MCF 10A (cell line): ENCODE results near the gene FRS3. TPM values are rescaled to one million over a fixed set of nuclear protein-coding genes. Genes with fewer than 3 reads are reported as not detected.

Source experiments
- BruUV-seq: library from RNA; stranded (reverse); fragments of 400-500 nt; replicated peaks from 2 replicates; lab custom pipeline; 2021; lab: Mats Ljungman, UMichigan
- CTCF ChIA-PET: fragments of 300-600 bp; sonication (Branson Sonifier 250); formaldehyde crosslinking; extraction: SDS; loops from one replicate; lab custom pipeline; 2021; ENCODE audit warnings: antibody characterized with exemption, inconsistent platforms; lab: Yijun Ruan, JAX
- POLR2A ChIA-PET: fragments of 300-600, 350-650 bp; sonication (Branson Sonifier 250); formaldehyde crosslinking; extraction: SDS; loops from one replicate; lab custom pipeline; 2020; ENCODE audit warnings: antibody characterized with exemption, inconsistent platforms; lab: Yijun Ruan, JAX
- DNase-seq: peaks from one replicate; pipeline ENCODE4 v3.0.0-alpha.2; 2018; ENCODE audit not compliant: unreplicated experiment
- H3K27ac Mint-ChIP-seq: one replicate; pipeline ENCODE4 v1.8.0; 2022; ENCODE audit warnings: mild to moderate bottlenecking, low read depth, mixed read lengths; ENCODE audit not compliant: unreplicated experiment
- H3K27me3 Mint-ChIP-seq: one replicate; pipeline ENCODE4 v1.8.0; 2022; ENCODE audit warnings: mixed read lengths; ENCODE audit not compliant: insufficient read depth, unreplicated experiment
- H3K36me3 Mint-ChIP-seq: one replicate; pipeline ENCODE4 v1.8.0; 2022; ENCODE audit warnings: mild to moderate bottlenecking, moderate library complexity, mixed read lengths; ENCODE audit not compliant: insufficient read depth, unreplicated experiment
- H3K4me1 Mint-ChIP-seq: one replicate; pipeline ENCODE4 v1.8.0; 2022; ENCODE audit warnings: mixed read lengths; ENCODE audit not compliant: insufficient read depth, unreplicated experiment
- H3K4me3 Mint-ChIP-seq: one replicate; pipeline ENCODE4 v1.8.0; 2022; ENCODE audit warnings: mild to moderate bottlenecking, moderate library complexity, mixed read lengths; ENCODE audit not compliant: unreplicated experiment
- H3K9me3 Mint-ChIP-seq: one replicate; pipeline ENCODE4 v1.8.0; 2022; ENCODE audit warnings: mixed read lengths; ENCODE audit not compliant: unreplicated experiment
- intact Hi-C: fragments of 100-400 bp; cut with micrococcal nuclease; formaldehyde crosslinking; loops from 2 replicates; pipeline ENCODE4 v1.14.1; 2022
- total RNA-seq: library from RNA; stranded (reverse); gene quantifications from 2 replicates; pipeline ENCODE4 v1.2.3, GENCODE V29; 2022
- TF ChIP-seq, protein P1 (sequence below): fragments of 200-600 bp; IDR thresholded peaks from one replicate; pipeline ENCODE4 v1.8.0; 2022; ENCODE audit warnings: antibody characterized with exemption, mild to moderate bottlenecking; ENCODE audit not compliant: unreplicated experiment

Gene FRS3
- total RNA-seq, 1 experiment from 2014 or later: 3.9 TPM

DNA sequence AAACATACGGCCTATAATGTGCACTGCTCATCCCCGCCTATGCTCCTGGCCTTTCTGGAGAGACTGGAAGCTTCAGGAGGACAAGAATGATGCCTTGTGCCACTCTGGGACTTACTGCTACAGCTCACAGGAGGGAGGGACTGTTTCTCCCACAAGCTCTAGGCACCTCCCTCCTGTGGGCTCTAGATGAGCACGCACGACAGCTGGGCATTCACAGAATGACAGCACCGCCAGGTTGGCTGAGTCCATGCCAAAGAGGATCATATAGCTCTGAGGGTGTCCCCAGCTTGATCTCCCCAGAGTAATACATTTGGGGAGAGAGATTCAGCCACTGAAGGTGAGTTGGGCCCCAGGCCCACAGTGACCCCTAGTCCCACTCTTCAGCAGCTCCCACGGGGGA is 22.4 kb downstream of the FRS3 start:
- Mint-ChIP-seq H3K27ac (no peak overlapping the region), H3K36me3 (no peaks in the 10 kb centered on the region), H3K4me3 (no peak overlapping the region), H3K4me1 (no peaks in the 10 kb centered on the region), H3K27me3 (peaks cover 52% of the 10 kb centered on the region), H3K9me3 (no peaks in the 10 kb centered on the region)
- no peak for DNase-seq
- TF ChIP-seq, protein P1, sequence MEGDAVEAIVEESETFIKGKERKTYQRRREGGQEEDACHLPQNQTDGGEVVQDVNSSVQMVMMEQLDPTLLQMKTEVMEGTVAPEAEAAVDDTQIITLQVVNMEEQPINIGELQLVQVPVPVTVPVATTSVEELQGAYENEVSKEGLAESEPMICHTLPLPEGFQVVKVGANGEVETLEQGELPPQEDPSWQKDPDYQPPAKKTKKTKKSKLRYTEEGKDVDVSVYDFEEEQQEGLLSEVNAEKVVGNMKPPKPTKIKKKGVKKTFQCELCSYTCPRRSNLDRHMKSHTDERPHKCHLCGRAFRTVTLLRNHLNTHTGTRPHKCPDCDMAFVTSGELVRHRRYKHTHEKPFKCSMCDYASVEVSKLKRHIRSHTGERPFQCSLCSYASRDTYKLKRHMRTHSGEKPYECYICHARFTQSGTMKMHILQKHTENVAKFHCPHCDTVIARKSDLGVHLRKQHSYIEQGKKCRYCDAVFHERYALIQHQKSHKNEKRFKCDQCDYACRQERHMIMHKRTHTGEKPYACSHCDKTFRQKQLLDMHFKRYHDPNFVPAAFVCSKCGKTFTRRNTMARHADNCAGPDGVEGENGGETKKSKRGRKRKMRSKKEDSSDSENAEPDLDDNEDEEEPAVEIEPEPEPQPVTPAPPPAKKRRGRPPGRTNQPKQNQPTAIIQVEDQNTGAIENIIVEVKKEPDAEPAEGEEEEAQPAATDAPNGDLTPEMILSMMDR: no peak
- intact Hi-C loops: no loop called here
- ChIA-PET CTCF (no interaction called here), POLR2A (no interaction called here)
- BruUV-seq: no TSS peak

DNA sequence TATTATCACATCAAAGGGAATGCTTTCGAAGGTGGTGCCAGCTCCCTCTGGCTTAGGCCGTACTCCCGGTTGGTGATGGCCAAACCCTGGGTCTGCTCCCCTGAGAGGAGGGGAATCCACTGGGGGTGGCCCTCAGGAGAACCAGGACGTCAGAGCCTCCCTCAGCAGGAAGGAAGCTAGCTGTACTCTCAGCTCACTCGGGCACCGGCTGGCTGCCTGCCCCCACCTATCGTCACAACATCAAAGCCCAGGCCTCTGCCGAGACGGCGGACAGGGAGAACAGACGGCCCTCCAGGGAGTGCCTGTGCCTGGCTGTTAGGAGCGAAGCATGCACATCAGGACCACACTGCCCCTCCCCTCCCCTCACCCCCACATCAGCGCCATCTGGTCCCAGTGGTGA is 23.3 kb downstream of the FRS3 start:
- H3K27me3 Mint-ChIP-seq: peaks cover 46% of the 10 kb centered on the region
- ChIA-PET POLR2A (no interaction called here), CTCF (interaction anchor here (0.6 kb wide), 1 partner anchor 839 kb away, joined by 3 read pairs; no protein-coding TSS in a partner anchor)
- intact Hi-C loops: no loop called here
- no peak for DNase-seq
- TF ChIP-seq, protein P1: no peak
- no peaks in the 10 kb centered on the region for H3K9me3 Mint-ChIP-seq
- no peak overlapping the region for H3K27ac Mint-ChIP-seq
- no peak overlapping the region for H3K4me3 Mint-ChIP-seq
- H3K4me1 Mint-ChIP-seq: no peaks in the 10 kb centered on the region
- H3K36me3 Mint-ChIP-seq: no peaks in the 10 kb centered on the region
- BruUV-seq: no TSS peak

DNA sequence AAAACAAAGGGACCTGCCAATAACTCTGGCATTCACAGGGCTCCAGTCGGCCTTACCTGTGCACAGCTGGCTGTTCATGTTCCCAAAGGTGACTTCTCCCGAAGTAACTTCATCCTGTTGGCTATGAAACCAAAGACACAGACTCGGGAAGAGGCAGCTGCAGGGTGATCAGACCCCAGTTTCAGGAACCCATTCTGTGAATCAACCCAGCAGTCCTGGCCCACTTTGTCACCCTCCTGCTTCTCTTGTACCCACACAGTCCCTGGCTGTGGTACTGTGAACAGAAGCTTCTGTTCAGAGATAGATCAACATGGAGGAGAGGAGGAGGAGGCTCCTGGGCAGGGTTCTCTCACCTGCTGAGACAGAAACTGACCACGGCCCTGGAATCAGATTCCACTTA is 23.8 kb downstream of the FRS3 start:
- TF ChIP-seq, protein P1: no peak
- ChIA-PET POLR2A (interaction anchor here (0.8 kb wide), 1 partner anchor 41 kb away, joined by 3 read pairs; no protein-coding TSS in a partner anchor), CTCF (interaction anchor here (0.6 kb wide), 1 partner anchor 839 kb away, joined by 3 read pairs; no protein-coding TSS in a partner anchor)
- Mint-ChIP-seq H3K9me3 (no peaks in the 10 kb centered on the region), H3K27ac (no peak overlapping the region), H3K36me3 (no peaks in the 10 kb centered on the region), H3K4me3 (no peak overlapping the region), H3K4me1 (no peaks in the 10 kb centered on the region), H3K27me3 (peaks cover 41% of the 10 kb centered on the region)
- no peak for DNase-seq
- intact Hi-C loops: no loop called here
- no TSS peak for BruUV-seq

DNA sequence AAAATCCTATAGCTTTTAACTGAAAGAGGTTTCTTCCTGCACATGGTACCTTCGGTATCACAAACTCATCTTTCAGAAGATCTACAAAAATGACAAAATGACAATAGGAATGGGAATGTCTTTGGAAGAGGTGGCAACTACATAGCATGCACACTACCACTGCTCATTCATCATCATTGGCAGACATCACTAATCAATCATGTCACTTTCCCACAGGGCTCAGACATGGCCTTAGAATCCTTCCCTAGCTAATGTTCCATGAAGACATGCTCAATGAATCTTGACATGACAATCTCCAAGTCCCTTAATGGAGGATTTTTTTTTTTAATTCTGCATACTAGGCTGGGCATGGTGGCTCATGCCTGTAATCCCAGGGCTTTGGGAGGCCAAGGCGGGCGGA is 29.3 kb downstream of the FRS3 start:
- Mint-ChIP-seq H3K27me3 (peaks cover 39% of the 10 kb centered on the region), H3K36me3 (no peaks in the 10 kb centered on the region), H3K9me3 (no peaks in the 10 kb centered on the region), H3K4me1 (peaks cover 10% of the 10 kb centered on the region), H3K27ac (no peak overlapping the region), H3K4me3 (no peak overlapping the region)
- ChIA-PET CTCF (interaction anchor here (0.6 to 1.7 kb wide), 6 partner anchors 15 to 296 kb away, joined by 3 to 7 read pairs (median 4); partner anchors contain the start of genes TFEB and TOMM6), POLR2A (interaction anchor here (1.4 kb wide), 1 partner anchor 31 kb away, joined by 4 read pairs; no protein-coding TSS in a partner anchor)
- no peak for DNase-seq
- intact Hi-C loops: no loop called here
- TF ChIP-seq, protein P1: no peak
- BruUV-seq: no TSS peak
